Upper lobe of left lung (tissue), 6 donors: ENCODE results near the gene KCNJ3. TPM values are rescaled to one million over a fixed set of nuclear protein-coding genes. Genes with fewer than 3 reads are reported as not detected.
A peak's percentile ranks its signal among the peaks of the same experiment; 100 is the strongest.

Experiments used
- ATAC-seq, 2 donors: fragments of 200-7000 bp; cut with Tn5 transposase; one replicate each; pipeline ENCODE4 v1.9.1; 2022; ENCODE audit warnings: mild to moderate bottlenecking in 2 of 2, moderate library complexity in 2 of 2; ENCODE audit not compliant: low FRiP score in 2 of 2
- DNase-seq, 2 donors: peaks; one replicate each; pipeline ENCODE4 v3.0.0-alpha.2; 2019 to 2020
- H3K27ac ChIP-seq, 4 donors: fragments of 200-600 bp; sonication (generic); one replicate each; pipeline ENCODE4 v1.5.1; 2016 to 2019
- H3K27me3 ChIP-seq, 4 donors: fragments of 200-600 bp; sonication (generic); one replicate each; pipeline ENCODE4 v1.5.1; 2017 to 2019
- H3K36me3 ChIP-seq, 4 donors: fragments of 200-600 bp; sonication (generic); one replicate each; pipeline ENCODE4 v1.5.1; 2016 to 2019
- H3K4me1 ChIP-seq, 4 donors: fragments of 200-600 bp; sonication (generic); one replicate each; pipeline ENCODE4 v1.5.1; 2018 to 2019
- H3K4me3 ChIP-seq, 4 donors: fragments of 200-600 bp; sonication (generic); one replicate each; pipeline ENCODE4 v1.5.1; 2017 to 2019; ENCODE audit warnings: mild to moderate bottlenecking in 2 of 4, moderate library complexity in 1 of 4
- H3K9me3 ChIP-seq, 4 donors: fragments of 200-600 bp; sonication (generic); one replicate each; pipeline ENCODE4 v1.5.1; 2018 to 2019
- EP300 ChIP-seq, 4 donors: sonication (generic); formaldehyde crosslinking; IDR thresholded peaks; one replicate each; pipeline ENCODE4 v1.5.1; 2017; ENCODE audit warnings: antibody characterized with exemption in 4 of 4, control low read depth in 2 of 4
- POLR2A ChIP-seq, 4 donors: fragments of 450-650 bp; IDR thresholded peaks; one replicate each; pipeline ENCODE4 v1.5.1; 2016 to 2017; ENCODE audit warnings: antibody characterized with exemption in 4 of 4, mild to moderate bottlenecking in 2 of 4
- POLR2AphosphoS5 ChIP-seq, 2 donors: sonication (generic); formaldehyde crosslinking; IDR thresholded peaks; one replicate each; pipeline ENCODE4 v1.5.1; 2017; ENCODE audit warnings: antibody characterized with exemption in 2 of 2
- WGBS, 2 donors: methylation state at CpG; one replicate each; pipeline ENCODE4 v1.1.5; 2017 to 2018; 5-methylcytosine and 5-hydroxymethylcytosine counted together
- total RNA-seq, 6 donors: library from RNA; depleted of rRNA in 4 of 6; stranded (reverse); fragments of >200 nt in 4 of 6; gene quantifications; one replicate each; pipeline versions ENCODE4 v1.1.0 to v1.2.1, GENCODE V29; 2016 to 2021
- TF ChIP-seq, protein P1 (sequence below), 6 experiments: fragments of 450-650 bp in 4 of 6; fragments of 200-600 bp in 2 of 6; sonication (generic) in 2 of 6; IDR thresholded peaks; one replicate each; pipeline ENCODE4 v1.5.1; 2016 to 2019; ENCODE audit warnings: antibody characterized with exemption in 6 of 6
- donor health status: DM: no; HTN: no; CAD: no; lungs with moderate emphysema.
- donor health status: DM: no; HTN: yes; CAD: no; lungs with severe emphysema.

KCNJ3 gene
- total RNA-seq, 6 donors from 2014 or later: not detected

DNA sequence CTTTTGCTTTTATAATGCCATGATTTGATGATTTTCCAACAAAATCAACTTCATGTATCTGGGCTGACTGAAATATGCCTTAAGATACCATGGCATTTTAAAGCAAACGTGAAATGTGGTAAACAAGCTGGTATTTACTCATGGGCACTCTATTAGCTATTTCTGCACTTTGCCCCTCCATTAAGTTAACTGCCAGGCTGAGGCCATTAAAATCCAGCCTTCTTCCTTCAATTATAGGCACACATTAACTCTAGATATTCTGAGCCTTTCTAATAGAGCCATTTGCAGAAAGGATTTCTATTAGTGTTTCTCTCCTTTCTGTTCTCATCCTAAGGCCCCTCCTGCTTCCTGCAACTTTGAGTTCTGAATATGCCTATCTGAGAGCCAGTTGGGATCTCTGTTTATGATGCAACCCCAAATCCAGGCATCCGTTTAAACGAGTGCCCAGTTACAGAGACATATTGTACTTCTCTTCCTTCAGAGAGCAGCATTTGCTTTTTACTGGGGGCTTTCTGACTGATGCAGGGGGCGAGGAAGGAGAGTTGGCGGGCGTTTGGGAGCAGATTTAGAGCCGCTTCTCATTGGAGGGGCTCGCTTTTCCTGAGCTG is 1.6 kb upstream of the KCNJ3 start:
- DNase-seq (no peak), ATAC-seq (no peak)
- Histone ChIP-seq H3K36me3 (no peaks in the 10 kb centered on the region), H3K27me3 (peaks cover 2 to 22% (median 12%) of the 10 kb centered on the region in 4 donors), H3K4me3 (peak overlapping the region in 3 of 4 donors; percentile 33 to 49 (median 46)), H3K9me3 (no peaks in the 10 kb centered on the region), H3K27ac (no peak overlapping the region), H3K4me1 (peaks cover 11 to 23% (median 18%) of the 10 kb centered on the region in 4 donors)
- 36 to 40% methylated on average over 8 of the region's 8 CpGs for WGBS, 2 donors
- TF ChIP-seq POLR2AphosphoS5 (IDR thresholded peaks at IDR 0.05): no peak

DNA sequence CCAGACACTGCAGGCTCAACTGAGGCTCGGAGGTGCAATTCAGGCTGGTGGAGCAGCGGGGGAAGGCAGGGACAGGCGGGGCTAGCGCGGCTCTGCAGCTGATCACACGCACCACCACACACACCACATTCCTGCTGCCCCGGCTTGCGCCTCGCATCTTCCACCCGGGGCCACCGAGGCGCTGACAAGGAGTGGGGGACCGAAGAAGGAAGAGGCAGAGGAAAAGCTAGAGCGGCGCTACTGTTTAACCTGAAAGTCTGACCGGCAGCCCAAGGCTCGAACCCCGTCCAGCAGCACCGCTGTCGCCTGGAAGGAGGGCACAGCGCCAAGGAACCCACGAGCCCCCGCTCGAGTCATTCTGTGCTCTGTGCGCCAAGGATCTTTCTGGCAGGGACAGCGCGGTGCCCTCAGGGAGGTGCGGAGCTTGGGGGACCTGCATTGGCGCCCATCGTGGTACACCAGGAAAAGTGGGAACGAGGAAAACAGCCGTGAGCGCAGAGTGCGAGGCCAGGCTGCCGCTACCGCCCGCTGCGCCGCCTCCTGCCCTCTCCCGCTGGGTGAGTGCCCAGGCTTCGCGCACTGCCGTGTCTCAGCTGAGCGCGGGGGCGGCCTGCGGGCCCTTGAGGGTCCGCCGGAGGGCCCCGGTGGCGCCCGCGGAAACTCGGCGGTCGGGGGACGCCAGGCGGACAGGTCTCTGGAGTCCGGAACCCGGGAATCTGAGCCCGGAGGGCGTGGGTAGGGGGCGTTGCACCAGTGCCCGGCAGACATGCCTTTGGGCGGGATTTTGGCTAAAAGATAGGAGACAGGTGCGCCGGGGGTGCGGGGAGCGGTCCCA is 860 bp upstream of the KCNJ3 start:
- peaks cover 11 to 23% (median 18%) of the 10 kb centered on the region in 4 donors for H3K4me1 ChIP-seq
- H3K9me3 ChIP-seq: no peaks in the 10 kb centered on the region
- DNase-seq (peak in 1 of 2 donors; percentile 78), ATAC-seq (peak; percentile 58 to 75)
- no peak overlapping the region for H3K27ac ChIP-seq
- H3K27me3 ChIP-seq: peaks cover 2 to 22% (median 12%) of the 10 kb centered on the region in 4 donors
- WGBS, 2 donors: 3 to 8% methylated on average over 29 to 55 of the region's 69 CpGs
- TF ChIP-seq POLR2A (IDR thresholded peaks at IDR 0.05) (no peak), POLR2AphosphoS5 (IDR thresholded peaks at IDR 0.05) (no peak), EP300 (IDR thresholded peaks at IDR 0.05) (no peak)
- TF ChIP-seq, protein P1, sequence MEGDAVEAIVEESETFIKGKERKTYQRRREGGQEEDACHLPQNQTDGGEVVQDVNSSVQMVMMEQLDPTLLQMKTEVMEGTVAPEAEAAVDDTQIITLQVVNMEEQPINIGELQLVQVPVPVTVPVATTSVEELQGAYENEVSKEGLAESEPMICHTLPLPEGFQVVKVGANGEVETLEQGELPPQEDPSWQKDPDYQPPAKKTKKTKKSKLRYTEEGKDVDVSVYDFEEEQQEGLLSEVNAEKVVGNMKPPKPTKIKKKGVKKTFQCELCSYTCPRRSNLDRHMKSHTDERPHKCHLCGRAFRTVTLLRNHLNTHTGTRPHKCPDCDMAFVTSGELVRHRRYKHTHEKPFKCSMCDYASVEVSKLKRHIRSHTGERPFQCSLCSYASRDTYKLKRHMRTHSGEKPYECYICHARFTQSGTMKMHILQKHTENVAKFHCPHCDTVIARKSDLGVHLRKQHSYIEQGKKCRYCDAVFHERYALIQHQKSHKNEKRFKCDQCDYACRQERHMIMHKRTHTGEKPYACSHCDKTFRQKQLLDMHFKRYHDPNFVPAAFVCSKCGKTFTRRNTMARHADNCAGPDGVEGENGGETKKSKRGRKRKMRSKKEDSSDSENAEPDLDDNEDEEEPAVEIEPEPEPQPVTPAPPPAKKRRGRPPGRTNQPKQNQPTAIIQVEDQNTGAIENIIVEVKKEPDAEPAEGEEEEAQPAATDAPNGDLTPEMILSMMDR (IDR thresholded peaks at IDR 0.05): no peak
- no peaks in the 10 kb centered on the region for H3K36me3 ChIP-seq
- H3K4me3 ChIP-seq: peak overlapping the region in 3 of 4 donors; percentile 33 to 49 (median 46)

DNA sequence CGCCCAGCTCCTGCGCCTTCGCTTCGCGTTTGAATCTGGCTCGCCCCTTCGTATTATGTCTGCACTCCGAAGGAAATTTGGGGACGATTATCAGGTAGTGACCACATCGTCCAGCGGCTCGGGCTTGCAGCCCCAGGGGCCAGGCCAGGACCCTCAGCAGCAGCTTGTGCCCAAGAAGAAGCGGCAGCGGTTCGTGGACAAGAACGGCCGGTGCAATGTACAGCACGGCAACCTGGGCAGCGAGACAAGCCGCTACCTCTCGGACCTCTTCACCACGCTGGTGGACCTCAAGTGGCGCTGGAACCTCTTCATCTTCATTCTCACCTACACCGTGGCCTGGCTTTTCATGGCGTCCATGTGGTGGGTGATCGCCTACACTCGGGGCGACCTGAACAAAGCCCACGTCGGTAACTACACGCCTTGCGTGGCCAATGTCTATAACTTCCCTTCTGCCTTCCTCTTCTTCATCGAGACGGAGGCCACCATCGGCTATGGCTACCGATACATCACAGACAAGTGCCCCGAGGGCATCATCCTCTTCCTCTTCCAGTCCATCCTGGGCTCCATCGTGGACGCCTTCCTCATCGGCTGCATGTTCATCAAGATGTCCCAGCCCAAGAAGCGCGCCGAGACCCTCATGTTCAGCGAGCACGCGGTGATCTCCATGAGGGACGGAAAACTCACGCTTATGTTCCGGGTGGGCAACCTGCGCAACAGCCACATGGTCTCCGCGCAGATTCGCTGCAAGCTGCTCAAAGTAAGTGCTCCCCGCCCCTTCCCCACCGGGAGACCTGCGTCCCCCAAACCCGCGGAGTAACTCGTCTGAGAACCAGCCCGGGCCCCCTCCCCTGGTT is 453 bp downstream of the KCNJ3 start:
- Histone ChIP-seq H3K36me3 (no peaks in the 10 kb centered on the region), H3K4me1 (peaks cover 11 to 23% (median 18%) of the 10 kb centered on the region in 4 donors), H3K4me3 (peak overlapping the region in 3 of 4 donors; percentile 33 to 49 (median 46)), H3K27ac (no peak overlapping the region), H3K9me3 (no peaks in the 10 kb centered on the region), H3K27me3 (peaks cover 2 to 22% (median 12%) of the 10 kb centered on the region in 4 donors)
- WGBS, 2 donors: 8 to 11% methylated on average over 21 to 60 of the region's 60 CpGs
- TF ChIP-seq POLR2A (IDR thresholded peaks at IDR 0.05) (no peak), POLR2AphosphoS5 (IDR thresholded peaks at IDR 0.05) (no peak), EP300 (IDR thresholded peaks at IDR 0.05) (no peak)
- TF ChIP-seq, protein P1 (IDR thresholded peaks at IDR 0.05): no peak
- DNase-seq: peak in 1 of 2 donors; percentile 46
- ATAC-seq: no peak

DNA sequence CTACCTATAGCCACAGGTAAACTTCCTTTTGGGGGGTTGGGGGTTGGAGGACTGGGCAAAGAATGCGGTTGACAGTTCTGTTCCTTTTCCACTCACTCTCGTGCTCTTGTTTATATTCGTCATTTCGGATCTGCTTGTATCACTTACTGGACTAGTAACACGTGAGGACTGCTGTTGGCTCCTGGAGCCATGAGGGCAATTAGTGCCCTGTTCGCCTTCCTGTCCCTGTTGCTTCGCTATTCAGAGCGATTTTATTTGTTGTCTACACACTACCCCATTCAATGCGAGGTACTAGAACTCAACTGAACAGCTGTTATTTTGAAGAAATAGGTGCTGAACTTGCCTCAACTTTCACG is 1.1 kb downstream of the KCNJ3 start:
- H3K4me1 ChIP-seq: peaks cover 11 to 23% (median 18%) of the 10 kb centered on the region in 4 donors
- peak overlapping the region in 1 of 4 donors; percentile 49 for H3K4me3 ChIP-seq
- no peak for DNase-seq
- H3K27ac ChIP-seq: no peak overlapping the region
- 34% methylated on average over 10 of the region's 10 CpGs for WGBS, 2 donors
- TF ChIP-seq POLR2A (IDR thresholded peaks at IDR 0.05) (no peak), POLR2AphosphoS5 (IDR thresholded peaks at IDR 0.05) (no peak), EP300 (IDR thresholded peaks at IDR 0.05) (no peak)
- TF ChIP-seq, protein P1 (IDR thresholded peaks at IDR 0.05): no peak
- no peak for ATAC-seq
- H3K27me3 ChIP-seq: peaks cover 2 to 22% (median 12%) of the 10 kb centered on the region in 4 donors
- no peaks in the 10 kb centered on the region for H3K9me3 ChIP-seq
- H3K36me3 ChIP-seq: no peaks in the 10 kb centered on the region

DNA sequence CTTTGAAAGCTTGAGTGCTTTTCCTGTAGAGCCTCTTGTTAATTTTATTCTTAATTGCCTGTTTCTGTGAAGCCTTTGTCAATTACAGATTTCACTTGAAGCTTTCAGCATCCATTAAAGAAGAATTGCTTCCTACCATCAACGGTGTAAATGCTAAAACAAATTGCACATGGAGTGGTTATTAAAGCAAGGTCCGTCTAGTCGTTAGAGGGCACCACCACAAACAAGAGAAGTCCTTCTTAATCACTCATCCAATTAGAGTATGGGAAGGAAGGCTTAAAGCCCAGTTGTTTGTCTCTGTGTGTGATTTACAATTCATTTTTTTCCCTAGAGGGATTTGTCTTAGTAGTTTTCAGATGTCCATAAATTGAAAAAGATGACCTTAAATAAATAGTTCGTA is 1.6 kb downstream of the KCNJ3 start:
- no peak for ATAC-seq
- 57 to 69% methylated on average over 4 of the region's 4 CpGs for WGBS, 2 donors
- Histone ChIP-seq H3K27me3 (peaks cover 2 to 22% (median 12%) of the 10 kb centered on the region in 4 donors), H3K27ac (no peak overlapping the region), H3K9me3 (no peaks in the 10 kb centered on the region), H3K4me3 (no peak overlapping the region), H3K36me3 (no peaks in the 10 kb centered on the region), H3K4me1 (peaks cover 11 to 23% (median 18%) of the 10 kb centered on the region in 4 donors)
- TF ChIP-seq POLR2AphosphoS5 (IDR thresholded peaks at IDR 0.05) (no peak), POLR2A (IDR thresholded peaks at IDR 0.05) (no peak), EP300 (IDR thresholded peaks at IDR 0.05) (no peak)
- TF ChIP-seq, protein P1 (IDR thresholded peaks at IDR 0.05): no peak
- DNase-seq: no peak
